ENCODE results near the gene SMPX.

Gene SMPX

GRCh38 chrX:21699136-21699535 lies 58.8 kb downstream of the SMPX start:
- H4K20me1 ChIP-seq (ENCODE audit: low read depth, low read length) = no peaks in the 10 kb centered on the region
- no peaks in the 10 kb centered on the region for H3K36me3 ChIP-seq (ENCODE audit: low read length)
- H3F3A ChIP-seq (ENCODE audit: insufficient read depth) = no peaks in the 10 kb centered on the region
- H2AFZ ChIP-seq (ENCODE audit: low read depth, low read length, severe bottlenecking) = no peak overlapping the region
- H3K4me2 ChIP-seq (ENCODE audit: low read depth, low read length, poor library complexity, severe bottlenecking) = no peak overlapping the region
- H3K9me3 ChIP-seq (ENCODE audit: insufficient read depth, low read length) = no peaks in the 10 kb centered on the region
- no peaks in the 10 kb centered on the region for H3K79me2 ChIP-seq (ENCODE audit: insufficient read depth, low read length)
- no peaks in the 10 kb centered on the region for H3K9me2 ChIP-seq (replicated peaks; ENCODE audit: insufficient read depth, low read length)
- no peak overlapping the region for H3K9ac ChIP-seq (ENCODE audit: low read length)
- no peak overlapping the region for H3K27ac ChIP-seq (ENCODE audit: low read depth, low read length)
- H3K27me3 ChIP-seq (ENCODE audit: low read length) = no peaks in the 10 kb centered on the region
- no peak overlapping the region for H3K4me3 ChIP-seq (ENCODE audit: insufficient read depth, low read length, poor library complexity, severe bottlenecking)
- TF ChIP-seq EZH2phosphoT487 (conservative IDR thresholded peaks at IDR 0.05; ENCODE audit: low read length) (no peak), CTCF (IDR thresholded peaks at IDR 0.05; ENCODE audit: insufficient read depth, low read length, poor library complexity, severe bottlenecking) (no peak)

DNA sequence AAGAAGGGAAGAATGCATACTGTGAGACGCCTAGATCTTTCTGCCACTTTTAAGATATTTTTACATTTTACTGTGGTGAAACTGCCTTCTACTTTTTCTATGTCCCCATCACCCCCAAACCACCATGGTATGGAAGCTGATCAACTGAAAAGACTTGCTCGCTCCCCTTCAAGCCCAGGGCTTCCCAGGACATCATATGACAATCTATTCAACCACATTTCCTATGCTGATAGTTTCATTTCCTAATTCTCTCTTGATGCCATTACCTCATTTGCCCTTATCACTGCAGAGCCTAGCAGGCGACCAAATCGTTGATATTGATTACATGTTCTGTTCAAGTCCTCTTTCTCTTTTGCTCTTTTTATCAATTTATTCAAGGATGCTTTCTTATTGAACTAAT lies 59.6 kb downstream of the SMPX start:
- Histone ChIP-seq H3F3A (ENCODE audit: insufficient read depth) (no peaks in the 10 kb centered on the region), H3K36me3 (ENCODE audit: low read length) (no peaks in the 10 kb centered on the region), H2AFZ (ENCODE audit: low read depth, low read length, severe bottlenecking) (no peak overlapping the region), H3K9me3 (ENCODE audit: insufficient read depth, low read length) (no peaks in the 10 kb centered on the region), H4K20me1 (ENCODE audit: low read depth, low read length) (no peaks in the 10 kb centered on the region), H3K4me2 (ENCODE audit: low read depth, low read length, poor library complexity, severe bottlenecking) (no peak overlapping the region), H3K4me3 (ENCODE audit: insufficient read depth, low read length, poor library complexity, severe bottlenecking) (no peak overlapping the region), H3K27me3 (ENCODE audit: low read length) (no peaks in the 10 kb centered on the region), H3K79me2 (ENCODE audit: insufficient read depth, low read length) (no peaks in the 10 kb centered on the region), H3K9ac (ENCODE audit: low read length) (no peak overlapping the region), H3K9me2 (replicated peaks; ENCODE audit: insufficient read depth, low read length) (no peaks in the 10 kb centered on the region), H3K27ac (ENCODE audit: low read depth, low read length) (no peak overlapping the region)
- no peak for TF ChIP-seq CTCF (IDR thresholded peaks at IDR 0.05; ENCODE audit: insufficient read depth, low read length, poor library complexity, severe bottlenecking)
- no peak for TF ChIP-seq EZH2phosphoT487 (conservative IDR thresholded peaks at IDR 0.05; ENCODE audit: low read length)

- Histone ChIP-seq H2AFZ (ENCODE audit: low read depth, low read length, severe bottlenecking) (no peak overlapping the region), H3K9me3 (ENCODE audit: insufficient read depth, low read length) (no peaks in the 10 kb centered on the region)
These were observed 66.4 kb downstream of the SMPX start for GRCh38 chrX:21691512-21692018.

More at GRCh38 chrX:21691512-21692018, 66.4 kb downstream of the SMPX start:
- H3K4me2 ChIP-seq (ENCODE audit: low read depth, low read length, poor library complexity, severe bottlenecking) = no peak overlapping the region
- H4K20me1 ChIP-seq (ENCODE audit: low read depth, low read length) = no peaks in the 10 kb centered on the region
- no peaks in the 10 kb centered on the region for H3K9me2 ChIP-seq (replicated peaks; ENCODE audit: insufficient read depth, low read length)
- H3K9ac ChIP-seq (ENCODE audit: low read length) = no peak overlapping the region
- no peaks in the 10 kb centered on the region for H3K36me3 ChIP-seq (ENCODE audit: low read length)
- TF ChIP-seq CTCF (IDR thresholded peaks at IDR 0.05; ENCODE audit: insufficient read depth, low read length, poor library complexity, severe bottlenecking) (no peak), EZH2phosphoT487 (conservative IDR thresholded peaks at IDR 0.05; ENCODE audit: low read length) (no peak)
- no peak overlapping the region for H3K27ac ChIP-seq (ENCODE audit: low read depth, low read length)
- no peaks in the 10 kb centered on the region for H3F3A ChIP-seq (ENCODE audit: insufficient read depth)
- no peaks in the 10 kb centered on the region for H3K27me3 ChIP-seq (ENCODE audit: low read length)
- no peaks in the 10 kb centered on the region for H3K79me2 ChIP-seq (ENCODE audit: insufficient read depth, low read length)
- no peak overlapping the region for H3K4me3 ChIP-seq (ENCODE audit: insufficient read depth, low read length, poor library complexity, severe bottlenecking)
